NCI-H446 treated with DMSO at 0.1 percent for 48 hours (cell line): Measurements from ENCODE around the gene CISD3.
"Not testable (repeated sequence)": the region's sequence is repeated elsewhere in the genome, so short reads cannot be mapped to it uniquely, and the experiment has no call there.

Source experiments
- DNase-seq: peaks from one replicate; lab custom pipeline; 2025; lab: John Stamatoyannopoulos, UW

CISD3 gene

GRCh38 chr17:38707678-38708351, 22.3 kb upstream of the CISD3 start:
- DNase-seq = no peak

- no peak for DNase-seq
Measured at GRCh38 chr17:38709104-38709820, 20.9 kb upstream of the CISD3 start.

GRCh38 chr17:38709864-38710603, 20.1 kb upstream of the CISD3 start:
- no peak for DNase-seq

GRCh38 chr17:38710604-38710962, 19.6 kb upstream of the CISD3 start:
- DNase-seq = no peak

GRCh38 chr17:38710985-38711384, 19.2 kb upstream of the CISD3 start:
- no peak for DNase-seq

- DNase-seq = no peak
Measured at GRCh38 chr17:38711792-38712571, 18.2 kb upstream of the CISD3 start.

- no peak for DNase-seq
Measured at GRCh38 chr17:38712593-38712992, 17.5 kb upstream of the CISD3 start.

GRCh38 chr17:38713456-38714075, 16.6 kb upstream of the CISD3 start:
- no peak for DNase-seq

- no peak for DNase-seq
Measured at GRCh38 chr17:38715216-38715943, 14.8 kb upstream of the CISD3 start.

GRCh38 chr17:38716368-38717005, 13.7 kb upstream of the CISD3 start:
- DNase-seq = no peak

- no peak for DNase-seq
Measured at GRCh38 chr17:38717139-38717745, 12.9 kb upstream of the CISD3 start.

GRCh38 chr17:38719289-38719942, 10.7 kb upstream of the CISD3 start:
- DNase-seq = no peak

GRCh38 chr17:38719943-38720641, 10.0 kb upstream of the CISD3 start:
- DNase-seq = no peak

GRCh38 chr17:38720941-38721340, 9.2 kb upstream of the CISD3 start:
- DNase-seq = no peak

GRCh38 chr17:38721802-38722201, 8.3 kb upstream of the CISD3 start:
- no peak for DNase-seq

- peak; percentile 56 for DNase-seq
Measured at GRCh38 chr17:38724337-38724988, 5.7 kb upstream of the CISD3 start.

- no peak for DNase-seq
Measured at GRCh38 chr17:38725066-38725465, 5.1 kb upstream of the CISD3 start.

- DNase-seq = not testable (repeated sequence)
Measured at GRCh38 chr17:38726145-38726544, 4.0 kb upstream of the CISD3 start.

- DNase-seq = no peak
Measured at GRCh38 chr17:38727736-38728135, 2.4 kb upstream of the CISD3 start.
